HepG2 (cell line): ENCODE results near the gene RNU7-1. TPM values are rescaled to one million over a fixed set of nuclear protein-coding genes. Genes with fewer than 3 reads are reported as not detected.

Source experiments
- ERF ChIP-seq: IDR thresholded peaks from 2 replicates; pipeline ENCODE4 v1.6.1; 2018; ENCODE audit warnings: missing biosample characterization, missing genetic modification reagents
- HMG20A ChIP-seq: IDR thresholded peaks from 2 replicates; pipeline ENCODE4 v1.6.1; 2016; ENCODE audit warnings: borderline replicate concordance
- HMGXB4 ChIP-seq, 2 experiments: sonication (generic) in 1 of 2; formaldehyde crosslinking in 1 of 2; IDR thresholded peaks; 2 replicates each; pipeline versions ENCODE4 v1.4.0 to v1.6.1; 2018 to 2020; ENCODE audit warnings: missing genetic modification reagents in 2 of 2, borderline replicate concordance in 1 of 2, low read depth in 1 of 2, mild to moderate bottlenecking in 1 of 2, missing biosample characterization in 1 of 2
- HOXA3 ChIP-seq: sonication (generic); formaldehyde crosslinking; IDR thresholded peaks from 2 replicates; pipeline ENCODE4 v1.5.0; 2020; ENCODE audit warnings: missing genetic modification reagents
- MAFF ChIP-seq: IDR thresholded peaks from 2 replicates; pipeline ENCODE4 v1.6.1; 2011; ENCODE audit warnings: low read depth, low read length, improper control_type of control experiment
- MED1 ChIP-seq: sonication (generic); formaldehyde crosslinking; IDR thresholded peaks from 2 replicates; pipeline ENCODE4 v1.4.0; 2020; ENCODE audit warnings: missing genetic modification reagents
- MEIS2 ChIP-seq: sonication (generic); formaldehyde crosslinking; IDR thresholded peaks from 2 replicates; pipeline ENCODE4 v1.9.0; 2021; ENCODE audit warnings: mild to moderate bottlenecking, missing genetic modification reagents
- MXD4 ChIP-seq: IDR thresholded peaks from 2 replicates; pipeline ENCODE4 v1.6.1; 2016; ENCODE audit warnings: mild to moderate bottlenecking, missing biosample characterization, missing genetic modification reagents
- NFIC ChIP-seq: IDR thresholded peaks from 2 replicates; pipeline ENCODE4 v1.6.1; 2012; ENCODE audit warnings: mild to moderate bottlenecking, low read length, inconsistent platforms
- PHF21A ChIP-seq: sonication (generic); formaldehyde crosslinking; IDR thresholded peaks from 2 replicates; pipeline ENCODE4 v1.5.0; 2020; ENCODE audit warnings: mild to moderate bottlenecking, missing genetic modification reagents
- POLR2A ChIP-seq, 2 experiments: IDR thresholded peaks; 2 replicates each; pipeline ENCODE4 v1.6.1; 2011; ENCODE audit warnings: low read depth in 2 of 2, low read length in 2 of 2, mild to moderate bottlenecking in 1 of 2, moderate library complexity in 1 of 2; ENCODE audit not compliant: insufficient read depth in 1 of 2
- RBM22 ChIP-seq: fragments of 200-400 bp; formaldehyde crosslinking; optimal IDR thresholded peaks from 2 replicates; pipeline ENCODE3; 2017; ENCODE audit warnings: mild to moderate bottlenecking, low read length, moderate library complexity
- RXRB ChIP-seq: IDR thresholded peaks from 2 replicates; pipeline ENCODE4 v1.6.1; 2016; ENCODE audit warnings: borderline replicate concordance, missing genetic modification reagents, missing compliant biosample characterization
- SP4 ChIP-seq: sonication (generic); formaldehyde crosslinking; IDR thresholded peaks from 2 replicates; pipeline ENCODE4 v1.8.1; 2023; ENCODE audit warnings: mild to moderate bottlenecking, missing genetic modification reagents
- TEAD2 ChIP-seq: sonication (generic); formaldehyde crosslinking; IDR thresholded peaks from 2 replicates; pipeline ENCODE4 v1.9.0; 2021; ENCODE audit warnings: missing genetic modification reagents
- ZFP41 ChIP-seq: sonication (generic); formaldehyde crosslinking; IDR thresholded peaks from 2 replicates; pipeline ENCODE4 v1.4.0; 2020; ENCODE audit warnings: mild to moderate bottlenecking, missing genetic modification reagents, borderline replicate concordance
- ZFX ChIP-seq: sonication (generic); formaldehyde crosslinking; IDR thresholded peaks from 2 replicates; pipeline ENCODE4 v1.4.0; 2020; ENCODE audit warnings: mild to moderate bottlenecking, low read depth, missing genetic modification reagents, moderate library complexity
- ZNF382 ChIP-seq: sonication (generic); formaldehyde crosslinking; IDR thresholded peaks from 2 replicates; pipeline ENCODE4 v1.5.0; 2020; ENCODE audit warnings: missing genetic modification reagents, mild to moderate bottlenecking, borderline replicate concordance
- ZNF446 ChIP-seq: sonication (generic); formaldehyde crosslinking; IDR thresholded peaks from 2 replicates; pipeline ENCODE4 v1.5.0; 2020; ENCODE audit warnings: mild to moderate bottlenecking, missing genetic modification reagents
- ZNF644 ChIP-seq: IDR thresholded peaks from 2 replicates; pipeline ENCODE4 v1.6.1; 2016; ENCODE audit warnings: low read depth
- ZNF710 ChIP-seq: sonication (generic); formaldehyde crosslinking; IDR thresholded peaks from 2 replicates; pipeline ENCODE4 v1.5.0; 2020; ENCODE audit warnings: mild to moderate bottlenecking, missing genetic modification reagents, borderline replicate concordance
- ZNF775 ChIP-seq: sonication (generic); formaldehyde crosslinking; IDR thresholded peaks from 2 replicates; pipeline ENCODE4 v1.4.0; 2020; ENCODE audit warnings: missing genetic modification reagents, mild to moderate bottlenecking, moderate library complexity, borderline replicate concordance
- ZNF891 ChIP-seq: sonication (generic); formaldehyde crosslinking; IDR thresholded peaks from 2 replicates; pipeline ENCODE4 v1.5.0; 2020; ENCODE audit warnings: mild to moderate bottlenecking, missing genetic modification reagents
- polyA plus RNA-seq, 8 experiments: library from polyadenylated mRNA; depleted of rRNA in 3 of 8; stranded (reverse) in 7 of 8; unstranded in 1 of 8; fragments of >200 nt; fragmentation: Illumina TruSeq in 4 of 8; extraction: Trizol in 4 of 8; gene quantifications; 2 replicates each; pipeline versions ENCODE4 v1.2.1 to v1.2.3, GENCODE V29; 2011 to 2016; ENCODE audit warnings: low read depth in 4 of 8, missing spikeins in 1 of 8, mixed read lengths in 1 of 8; ENCODE audit not compliant: insufficient read depth in 1 of 8
- total RNA-seq, 5 experiments: library from RNA; depleted of rRNA; stranded (reverse); fragments of >200 nt; fragmentation: Illumina TruSeq; extraction: Trizol; gene quantifications; 2 replicates each; pipeline ENCODE4 v1.2.3, GENCODE V29; 2016; ENCODE audit warnings: low read depth in 1 of 5
- TF ChIP-seq, protein P1 (sequence below): IDR thresholded peaks from 2 replicates; pipeline ENCODE4 v1.6.1; 2016; ENCODE audit warnings: control low read depth
- TF ChIP-seq, protein P2 (sequence below): sonication (generic); formaldehyde crosslinking; IDR thresholded peaks from 2 replicates; pipeline ENCODE4 v1.5.1; 2020; ENCODE audit warnings: mild to moderate bottlenecking, missing genetic modification reagents, moderate library complexity

RNU7-1 gene
- total and polyA plus RNA-seq, 2 of the 13 experiments (the other 11 are each of a cell fraction or from before 2014, with no cell fraction given) = not detected

DNA sequence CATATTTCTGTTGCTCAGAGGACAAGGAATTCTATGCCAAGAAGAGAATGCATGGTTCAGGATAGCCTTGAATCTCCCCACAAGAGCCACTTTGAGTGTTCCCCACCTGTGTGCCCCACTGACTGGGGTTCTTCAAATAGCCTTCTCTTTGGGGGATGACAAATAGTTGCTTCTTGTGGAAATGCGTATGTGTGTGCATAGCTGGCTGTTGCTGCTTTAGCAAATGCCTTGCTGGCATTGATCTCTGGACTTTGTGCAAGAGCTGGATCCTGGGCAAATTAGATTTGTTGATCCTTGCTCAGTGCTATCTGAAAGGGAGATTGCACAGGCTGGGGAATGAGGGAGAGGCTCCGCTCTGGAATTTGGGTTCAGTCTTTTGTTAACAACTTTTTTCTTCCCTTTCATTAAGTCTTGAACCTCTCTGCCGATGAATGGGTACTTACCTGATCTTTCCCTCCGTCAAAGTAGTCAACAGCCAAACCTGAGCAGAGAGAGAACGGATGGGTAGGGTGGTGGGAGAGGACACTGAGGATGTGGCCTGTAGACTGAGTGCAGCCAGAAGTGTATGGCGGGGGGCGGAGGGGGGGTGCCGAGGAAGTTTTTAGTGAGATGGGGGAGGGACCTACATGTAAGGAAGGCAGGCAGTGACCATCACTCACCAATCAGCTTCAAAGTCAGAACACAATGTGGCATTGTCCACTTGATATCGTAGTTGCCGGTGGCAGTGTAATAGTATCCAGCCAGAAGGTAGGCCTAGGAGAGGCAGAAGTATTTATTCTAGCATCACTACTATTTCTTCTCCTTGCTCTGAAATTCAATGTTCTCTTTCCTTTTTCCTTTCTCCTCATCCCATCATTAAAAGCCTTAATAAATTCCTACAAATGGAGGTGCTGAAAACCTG, 37.8 kb downstream of the RNU7-1 start (continued):
- peak; percentile 68; the same call in 1 of the 2 replicates for TF ChIP-seq ZNF710 (CRISPR knock-in tag)
- TF ChIP-seq PHF21A (CRISPR knock-in tag) = peak; percentile 95
- no peak; the same call in 1 of the 2 replicates for TF ChIP-seq ZNF644 (CRISPR knock-in tag)
- TF ChIP-seq POLR2A (IDR thresholded peaks at IDR 0.05; ENCODE audit: insufficient read depth in 1 of 2, low read depth in 2 of 2, low read length in 2 of 2) = peak; percentile 33 to 46; a peak in 2 of 4 replicates
- no peak for TF ChIP-seq ZNF382 (CRISPR knock-in tag)
- TF ChIP-seq HOXA3 = peak; percentile 49; the same call in 1 of the 2 replicates
- TF ChIP-seq ERF (CRISPR knock-in tag) = 0 out of 2 replicates have a peak, but pooled peaks have one; percentile 55
- TF ChIP-seq ZFP41 (CRISPR knock-in tag) = no peak
- TF ChIP-seq, protein P1, sequence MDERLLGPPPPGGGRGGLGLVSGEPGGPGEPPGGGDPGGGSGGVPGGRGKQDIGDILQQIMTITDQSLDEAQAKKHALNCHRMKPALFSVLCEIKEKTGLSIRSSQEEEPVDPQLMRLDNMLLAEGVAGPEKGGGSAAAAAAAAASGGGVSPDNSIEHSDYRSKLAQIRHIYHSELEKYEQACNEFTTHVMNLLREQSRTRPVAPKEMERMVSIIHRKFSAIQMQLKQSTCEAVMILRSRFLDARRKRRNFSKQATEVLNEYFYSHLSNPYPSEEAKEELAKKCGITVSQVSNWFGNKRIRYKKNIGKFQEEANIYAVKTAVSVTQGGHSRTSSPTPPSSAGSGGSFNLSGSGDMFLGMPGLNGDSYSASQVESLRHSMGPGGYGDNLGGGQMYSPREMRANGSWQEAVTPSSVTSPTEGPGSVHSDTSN (CRISPR knock-in tag) = no peak
- TF ChIP-seq MXD4 (CRISPR knock-in tag) = no peak
- no peak for TF ChIP-seq ZNF775
- peak; percentile 17; the same call in 1 of the 2 replicates for TF ChIP-seq NFIC
- no peak for TF ChIP-seq TEAD2 (CRISPR knock-in tag)
- TF ChIP-seq ZNF446 (CRISPR knock-in tag) = no peak
- no peak for TF ChIP-seq SP4 (CRISPR knock-in tag)
- TF ChIP-seq, protein P2, sequence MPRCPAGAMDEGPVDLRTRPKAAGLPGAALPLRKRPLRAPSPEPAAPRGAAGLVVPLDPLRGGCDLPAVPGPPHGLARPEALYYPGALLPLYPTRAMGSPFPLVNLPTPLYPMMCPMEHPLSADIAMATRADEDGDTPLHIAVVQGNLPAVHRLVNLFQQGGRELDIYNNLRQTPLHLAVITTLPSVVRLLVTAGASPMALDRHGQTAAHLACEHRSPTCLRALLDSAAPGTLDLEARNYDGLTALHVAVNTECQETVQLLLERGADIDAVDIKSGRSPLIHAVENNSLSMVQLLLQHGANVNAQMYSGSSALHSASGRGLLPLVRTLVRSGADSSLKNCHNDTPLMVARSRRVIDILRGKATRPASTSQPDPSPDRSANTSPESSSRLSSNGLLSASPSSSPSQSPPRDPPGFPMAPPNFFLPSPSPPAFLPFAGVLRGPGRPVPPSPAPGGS (CRISPR knock-in tag) = peak; percentile 36; the same call in 1 of the 2 replicates
- TF ChIP-seq HMGXB4 (CRISPR knock-in tag; IDR thresholded peaks at IDR 0.05; ENCODE audit: borderline replicate concordance in 1 of 2, low read depth in 1 of 2) = peak; percentile 32 to 36; a peak in 1 of 4 replicates
- TF ChIP-seq HMG20A (CRISPR knock-in tag) = peak; percentile 68
- TF ChIP-seq ZFX (CRISPR knock-in tag) = peak; percentile 45
- peak; percentile 27 for TF ChIP-seq RBM22
- TF ChIP-seq ZNF891 (CRISPR knock-in tag) = no peak
- TF ChIP-seq MAFF = peak; percentile 54
- TF ChIP-seq MEIS2 (CRISPR knock-in tag) = 0 out of 2 replicates have a peak, but pooled peaks have one; percentile 3
- TF ChIP-seq MED1 = peak; percentile 78
- peak; percentile 81 for TF ChIP-seq RXRB (CRISPR knock-in tag)
